GM15510 (cell line): ENCODE measurements around the gene NOLC1.

Source experiments
- POLR2A ChIP-seq: IDR thresholded peaks from 3 replicates; pipeline ENCODE4 v1.6.1; 2011; ENCODE audit warnings: borderline replicate concordance; ENCODE audit not compliant: insufficient read length; ENCODE audit errors: extremely low read depth

The NOLC1 gene

DNA sequence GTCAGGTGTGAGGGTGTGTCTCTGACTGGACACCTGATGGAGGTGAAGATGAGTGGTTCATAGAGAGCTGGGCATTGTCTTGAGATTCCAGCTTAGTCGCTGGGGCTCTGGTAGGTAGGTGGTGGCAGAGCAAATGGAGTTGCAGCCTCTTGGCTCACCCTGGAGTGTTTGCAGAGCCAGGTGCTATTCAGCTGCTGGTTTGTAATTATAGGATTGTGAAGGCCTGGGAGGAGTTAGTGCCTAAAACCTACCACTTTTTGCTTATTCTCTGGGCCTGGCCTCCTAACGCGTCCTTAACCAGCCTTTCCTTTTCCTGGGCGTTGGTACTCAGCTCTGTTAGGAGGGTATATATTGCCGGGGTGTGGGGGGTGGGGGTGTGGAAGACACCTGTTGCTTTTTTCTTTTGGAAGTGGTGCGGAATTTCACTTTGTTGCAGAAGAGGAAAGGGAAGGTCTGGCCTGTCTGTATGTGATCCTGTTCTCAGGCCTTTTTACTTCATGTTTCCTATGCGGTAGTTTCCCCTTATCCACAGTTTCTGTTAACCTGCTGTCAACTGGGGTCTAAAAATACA, 16.1 kb upstream of the NOLC1 start:
- TF ChIP-seq POLR2A: no peak

DNA sequence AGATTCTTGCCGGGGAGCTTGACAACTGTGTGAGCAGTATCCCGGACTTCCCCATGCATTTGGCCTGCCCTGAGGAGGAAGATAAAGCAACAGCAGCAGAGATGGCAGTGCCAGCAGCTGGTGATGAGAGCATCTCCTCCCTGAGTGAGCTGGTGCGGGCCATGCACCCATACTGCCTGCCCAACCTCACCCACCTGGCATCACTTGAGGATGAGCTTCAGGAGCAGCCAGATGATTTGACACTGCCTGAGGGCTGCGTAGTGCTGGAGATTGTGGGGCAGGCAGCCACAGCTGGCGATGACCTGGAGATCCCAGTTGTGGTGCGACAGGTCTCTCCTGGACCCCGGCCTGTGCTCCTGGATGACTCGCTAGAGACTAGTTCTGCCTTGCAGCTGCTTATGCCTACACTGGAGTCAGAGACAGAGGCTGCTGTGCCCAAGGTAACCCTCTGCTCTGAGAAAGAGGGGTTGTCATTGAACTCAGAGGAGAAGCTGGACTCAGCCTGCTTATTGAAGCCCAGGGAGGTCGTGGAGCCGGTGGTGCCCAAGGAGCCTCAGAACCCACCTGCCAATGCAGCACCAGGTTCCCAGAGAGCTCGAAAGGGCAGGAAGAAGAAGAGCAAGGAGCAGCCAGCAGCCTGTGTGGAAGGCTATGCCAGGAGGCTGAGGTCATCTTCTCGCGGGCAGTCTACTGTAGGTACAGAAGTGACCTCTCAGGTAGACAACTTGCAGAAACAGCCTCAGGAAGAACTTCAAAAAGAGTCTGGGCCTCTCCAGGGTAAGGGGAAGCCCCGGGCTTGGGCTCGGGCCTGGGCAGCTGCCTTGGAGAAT, 12.7 kb upstream of the NOLC1 start:
- TF ChIP-seq POLR2A: no peak

DNA sequence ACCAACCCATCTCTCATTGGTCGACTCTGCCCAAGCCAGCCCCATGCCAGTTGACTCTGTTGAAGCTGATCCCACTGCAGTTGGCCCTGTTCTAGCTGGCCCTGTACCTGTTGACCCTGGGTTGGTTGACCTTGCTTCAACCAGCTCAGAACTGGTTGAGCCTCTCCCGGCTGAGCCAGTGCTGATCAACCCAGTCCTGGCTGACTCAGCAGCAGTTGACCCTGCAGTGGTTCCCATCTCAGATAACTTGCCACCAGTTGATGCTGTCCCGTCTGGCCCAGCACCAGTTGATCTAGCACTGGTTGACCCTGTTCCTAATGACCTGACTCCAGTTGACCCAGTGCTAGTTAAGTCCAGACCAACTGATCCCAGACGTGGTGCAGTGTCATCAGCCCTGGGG, 12.0 kb upstream of the NOLC1 start:
- TF ChIP-seq POLR2A: no peak

DNA sequence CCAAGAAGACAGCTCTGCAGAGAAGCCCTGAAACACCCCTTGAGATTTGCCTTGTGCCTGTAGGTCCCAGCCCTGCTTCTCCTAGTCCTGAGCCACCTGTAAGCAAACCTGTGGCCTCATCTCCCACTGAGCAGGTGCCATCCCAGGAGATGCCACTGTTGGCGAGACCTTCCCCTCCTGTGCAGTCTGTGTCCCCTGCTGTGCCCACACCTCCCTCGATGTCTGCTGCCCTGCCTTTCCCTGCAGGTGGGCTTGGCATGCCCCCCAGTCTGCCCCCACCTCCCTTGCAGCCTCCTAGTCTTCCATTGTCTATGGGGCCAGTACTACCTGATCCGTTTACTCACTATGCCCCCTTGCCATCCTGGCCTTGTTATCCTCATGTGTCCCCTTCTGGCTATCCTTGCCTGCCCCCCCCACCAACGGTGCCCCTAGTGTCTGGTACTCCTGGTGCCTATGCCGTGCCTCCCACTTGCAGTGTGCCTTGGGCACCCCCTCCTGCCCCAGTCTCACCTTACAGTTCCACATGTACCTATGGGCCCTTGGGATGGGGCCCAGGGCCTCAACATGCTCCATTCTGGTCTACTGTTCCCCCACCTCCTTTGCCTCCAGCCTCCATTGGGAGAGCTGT, 11.2 kb upstream of the NOLC1 start:
- no peak for TF ChIP-seq POLR2A

DNA sequence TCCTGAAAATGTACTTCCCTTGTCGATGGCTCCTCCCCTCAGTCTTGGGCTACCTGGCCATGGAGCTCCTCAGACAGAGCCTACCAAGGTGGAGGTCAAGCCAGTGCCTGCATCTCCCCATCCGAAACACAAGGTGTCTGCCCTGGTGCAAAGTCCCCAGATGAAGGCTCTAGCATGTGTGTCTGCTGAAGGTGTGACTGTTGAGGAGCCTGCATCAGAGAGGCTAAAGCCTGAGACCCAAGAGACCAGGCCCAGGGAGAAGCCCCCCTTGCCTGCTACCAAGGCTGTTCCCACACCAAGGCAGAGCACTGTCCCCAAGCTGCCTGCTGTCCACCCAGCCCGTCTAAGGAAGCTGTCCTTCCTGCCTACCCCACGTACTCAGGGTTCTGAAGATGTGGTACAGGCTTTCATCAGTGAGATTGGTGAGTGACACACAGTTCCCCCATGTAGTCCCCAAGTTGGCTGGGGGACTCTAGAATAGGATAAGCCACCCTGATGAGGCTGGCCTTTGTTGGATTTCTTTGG, 10.5 kb upstream of the NOLC1 start:
- TF ChIP-seq POLR2A: no peak

DNA sequence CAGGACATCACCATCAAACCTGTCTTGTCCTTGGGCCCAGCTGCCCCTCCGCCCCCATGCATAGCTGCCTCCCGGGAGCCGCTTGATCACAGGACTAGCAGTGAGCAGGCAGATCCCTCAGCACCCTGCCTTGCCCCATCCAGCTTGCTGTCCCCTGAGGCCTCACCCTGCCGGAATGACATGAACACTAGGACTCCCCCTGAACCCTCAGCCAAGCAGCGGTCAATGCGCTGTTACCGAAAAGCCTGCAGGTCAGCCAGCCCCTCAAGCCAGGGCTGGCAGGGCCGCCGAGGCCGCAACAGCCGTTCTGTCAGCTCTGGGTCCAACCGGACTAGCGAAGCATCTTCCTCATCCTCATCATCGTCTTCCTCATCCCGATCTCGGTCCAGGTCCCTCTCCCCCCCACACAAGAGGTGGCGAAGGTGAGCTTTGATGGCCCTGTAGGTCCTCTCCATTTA, 5.2 kb upstream of the NOLC1 start:
- TF ChIP-seq POLR2A: no peak

DNA sequence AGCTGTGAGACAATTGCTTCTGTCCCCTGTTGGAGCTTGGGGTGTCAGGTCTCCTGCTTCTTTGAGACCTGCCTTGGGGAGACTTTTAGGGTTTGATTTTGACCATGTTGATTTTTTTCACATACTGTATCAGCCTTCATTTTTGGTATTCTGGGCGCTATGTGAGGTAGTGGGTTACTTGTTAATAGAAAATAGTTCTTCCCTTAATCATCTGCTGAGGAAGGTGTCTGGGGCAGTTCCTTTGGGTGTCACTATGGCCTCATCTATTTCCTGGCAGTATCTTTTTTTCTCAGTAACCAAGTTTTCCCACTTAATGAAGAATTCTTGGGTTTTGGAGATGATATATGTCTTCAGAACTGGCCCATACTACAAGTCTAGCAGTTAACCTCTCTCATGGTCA, 4.6 kb upstream of the NOLC1 start:
- no peak for TF ChIP-seq POLR2A

DNA sequence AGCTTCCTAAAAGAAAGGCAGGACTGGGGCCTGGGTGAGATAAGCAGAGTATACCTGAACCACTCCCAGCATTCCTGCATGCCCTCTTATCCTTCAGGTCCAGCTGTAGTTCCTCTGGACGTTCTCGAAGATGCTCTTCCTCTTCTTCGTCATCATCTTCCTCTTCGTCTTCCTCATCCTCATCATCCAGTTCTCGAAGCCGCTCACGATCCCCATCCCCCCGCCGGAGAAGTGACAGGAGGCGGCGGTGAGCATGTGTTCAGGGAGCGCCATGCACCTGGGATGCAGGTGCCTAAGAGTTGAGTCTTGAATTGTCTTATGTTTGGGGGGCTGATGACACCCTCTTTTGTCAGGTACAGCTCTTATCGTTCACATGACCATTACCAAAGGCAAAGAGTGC, 3.9 kb upstream of the NOLC1 start:
- TF ChIP-seq POLR2A: no peak

DNA sequence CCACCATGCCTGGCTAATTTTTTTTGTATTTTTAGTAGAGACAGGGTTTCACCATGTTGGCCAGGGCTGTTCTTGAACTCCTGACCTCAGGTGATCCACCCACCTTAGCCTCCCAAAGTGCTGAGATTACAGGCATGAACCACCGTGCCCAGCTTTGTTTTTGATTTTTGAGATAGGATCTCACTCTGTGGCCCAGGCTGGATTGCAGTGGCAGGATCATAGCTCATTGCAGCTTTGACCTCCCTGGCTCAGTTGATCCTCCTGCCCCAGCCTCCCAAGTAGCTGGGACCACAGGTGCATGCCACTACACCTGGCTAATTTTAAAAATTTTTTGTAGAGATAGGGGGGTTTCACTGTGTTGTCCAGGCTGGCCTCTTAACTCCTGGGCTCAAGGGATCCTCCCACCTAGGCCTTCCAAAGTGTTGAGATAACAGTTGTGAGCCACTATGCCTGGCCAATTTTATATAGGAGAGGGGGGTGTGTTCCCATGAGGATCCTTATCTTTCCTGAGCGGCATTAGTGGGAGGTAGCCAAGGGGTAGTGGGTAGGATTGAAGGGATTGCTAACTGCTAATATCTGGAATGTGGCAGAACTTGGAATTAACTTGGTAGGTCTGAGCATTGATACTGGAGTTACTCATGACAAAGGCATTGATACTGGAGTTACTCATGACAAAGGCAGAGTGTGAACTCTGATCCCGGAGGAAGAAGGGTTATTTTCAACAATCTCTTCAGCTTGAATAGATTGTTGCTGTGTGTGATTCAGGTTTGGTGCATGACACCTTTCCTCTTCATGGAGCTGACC, 1.0 kb upstream of the NOLC1 start:
- TF ChIP-seq POLR2A: no peak

DNA sequence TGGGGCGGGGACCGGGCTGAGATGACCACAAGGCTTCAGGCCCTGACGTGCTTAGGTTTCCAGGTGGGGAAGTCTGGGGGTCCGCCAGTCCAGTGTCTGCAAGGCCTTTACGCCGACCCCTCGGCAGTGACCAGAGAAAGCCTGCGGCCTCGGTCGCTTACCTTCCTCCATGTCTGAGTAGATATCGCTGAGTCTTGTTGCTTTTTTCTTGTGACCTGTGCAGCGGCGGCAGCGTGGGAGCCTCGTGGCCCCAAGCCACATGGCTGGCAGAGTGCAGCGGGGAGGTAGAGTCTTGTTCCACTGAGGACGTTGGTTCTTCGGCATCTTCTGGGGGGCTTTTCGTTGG, 329 bp downstream of the NOLC1 start:
- TF ChIP-seq POLR2A: no peak

DNA sequence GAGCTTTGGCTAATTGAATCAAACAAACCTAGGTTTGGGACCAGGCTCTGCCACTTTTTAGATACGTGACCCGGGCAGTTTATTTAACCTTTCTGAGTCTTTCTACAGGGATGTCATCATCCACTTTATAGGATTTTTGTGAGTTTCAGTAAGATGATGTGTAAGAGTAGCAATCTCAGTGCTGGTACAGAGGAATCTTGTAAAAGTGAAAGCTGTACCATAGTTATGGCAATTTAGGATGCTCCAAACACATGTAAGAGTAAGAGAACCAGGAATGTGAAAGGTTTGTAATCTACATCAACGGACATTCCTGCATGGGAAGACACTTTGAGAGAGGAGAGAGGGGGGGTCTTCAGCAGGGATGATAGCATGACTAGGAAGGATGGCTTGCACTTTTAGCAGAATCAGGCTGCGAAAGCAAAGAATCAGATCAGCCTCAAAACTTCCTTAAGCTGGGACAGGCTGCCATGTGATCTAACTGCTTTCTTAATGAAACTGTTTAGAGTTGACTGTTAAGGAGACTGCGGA, 968 bp downstream of the NOLC1 start:
- TF ChIP-seq POLR2A: no peak

DNA sequence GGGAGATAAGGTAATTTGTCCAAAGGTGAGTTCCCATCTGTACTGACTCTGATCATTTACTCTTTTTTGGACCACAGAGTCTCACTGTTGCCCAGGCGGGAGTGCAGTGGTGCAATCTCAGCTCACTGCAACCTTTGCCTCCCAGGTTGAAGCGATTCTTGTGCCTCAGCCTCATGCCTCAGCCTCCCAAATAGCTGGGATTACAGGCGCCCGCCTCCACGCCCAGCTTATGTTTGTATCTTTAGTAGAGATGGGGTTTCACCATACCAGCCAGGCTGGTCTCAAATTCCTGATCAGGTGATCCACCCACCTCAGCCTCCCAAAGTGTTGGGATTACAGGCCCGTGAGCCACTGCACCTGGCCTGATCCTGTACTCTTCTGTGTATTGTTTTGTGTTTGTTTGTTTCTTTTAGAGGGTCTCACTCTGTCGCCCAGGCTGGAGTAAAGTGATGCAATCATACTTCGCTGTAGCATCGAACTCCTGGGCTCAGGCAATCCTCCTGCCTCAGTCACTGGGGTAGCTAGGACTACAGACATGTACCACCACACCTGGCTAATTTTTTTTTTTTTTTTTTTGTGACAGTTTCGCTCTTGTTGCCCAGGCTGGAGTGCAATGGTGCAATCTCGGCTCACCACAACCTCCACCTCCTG, 2.4 kb downstream of the NOLC1 start:
- no peak for TF ChIP-seq POLR2A

DNA sequence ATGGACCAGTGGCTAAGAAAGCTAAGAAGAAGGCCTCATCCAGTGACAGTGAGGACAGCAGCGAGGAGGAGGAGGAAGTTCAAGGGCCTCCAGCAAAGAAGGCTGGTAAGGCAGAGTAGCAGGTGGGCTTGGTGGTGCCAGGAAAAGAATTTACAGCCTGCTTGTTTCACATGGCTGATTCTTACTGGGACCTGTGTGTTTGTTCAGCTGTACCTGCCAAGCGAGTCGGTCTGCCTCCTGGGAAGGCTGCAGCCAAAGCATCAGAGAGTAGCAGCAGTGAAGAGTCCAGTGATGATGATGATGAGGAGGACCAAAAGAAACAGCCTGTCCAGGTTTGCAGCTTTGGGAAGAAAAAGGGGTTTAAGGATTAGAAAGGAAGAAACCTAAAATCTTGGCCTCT, 5.0 kb downstream of the NOLC1 start:
- TF ChIP-seq POLR2A: no peak

DNA sequence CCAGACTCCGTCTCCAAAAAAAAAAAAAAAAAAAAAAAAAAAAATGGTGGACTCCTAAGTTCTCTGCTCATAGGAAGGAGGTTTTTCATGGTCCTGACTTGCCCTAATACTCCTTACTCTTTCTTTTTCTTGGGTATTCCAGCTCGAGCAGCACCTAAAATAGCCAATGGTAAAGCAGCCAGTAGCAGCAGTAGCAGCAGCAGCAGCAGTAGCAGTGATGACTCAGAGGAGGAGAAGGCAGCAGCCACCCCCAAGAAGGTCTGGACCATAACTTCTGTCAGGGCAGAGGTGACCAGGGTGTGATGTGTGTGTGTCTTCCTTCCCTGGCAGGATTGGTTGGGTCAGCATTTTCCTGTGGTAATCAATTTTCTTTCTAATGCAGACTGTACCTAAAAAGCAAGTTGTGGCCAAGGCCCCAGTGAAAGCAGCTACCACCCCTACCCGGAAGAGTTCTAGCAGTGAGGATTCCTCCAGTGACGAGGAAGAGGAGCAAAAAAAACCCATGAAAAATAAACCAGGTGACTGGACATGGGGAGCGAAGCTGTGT, 6.9 kb downstream of the NOLC1 start:
- no peak for TF ChIP-seq POLR2A
